ENCODE results near the gene NWD2. TPM values are rescaled to one million over a fixed set of nuclear protein-coding genes. Genes with fewer than 3 reads are reported as not detected.

NWD2 gene
- total RNA-seq, 2 donors from 2014 or later = 0.23 TPM; not detected in 1

DNA sequence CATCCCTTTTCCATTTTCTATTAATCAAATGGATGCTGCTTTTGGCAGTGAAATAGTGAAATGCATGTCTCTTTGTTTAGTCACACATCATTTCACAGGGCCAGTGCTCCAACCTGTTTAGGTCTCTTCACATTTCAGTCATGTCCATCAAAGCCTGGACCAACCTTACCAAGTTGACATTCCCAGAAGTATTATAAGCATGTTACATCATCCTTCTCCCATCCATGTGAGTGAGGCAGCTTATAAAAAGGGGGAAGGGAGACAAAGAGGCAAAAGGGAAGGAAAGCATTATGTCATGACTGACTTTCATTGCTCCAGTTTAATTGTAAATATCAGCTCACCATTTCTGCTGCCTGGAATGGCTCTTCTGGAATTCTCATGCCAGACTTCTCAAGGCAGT is 94.4 kb downstream of the NWD2 start:
- no peaks in the 10 kb centered on the region for H3K9me3 ChIP-seq
- H3K36me3 ChIP-seq = no peaks in the 10 kb centered on the region
- intact Hi-C loops (cut with DNase I) = no loop called here

GRCh38 chr4:37358748-37359147 is 114.2 kb downstream of the NWD2 start:
- no peak overlapping the region for H3K4me3 ChIP-seq
- TF ChIP-seq POLR2A (IDR thresholded peaks at IDR 0.05) (no peak), POLR2AphosphoS5 (IDR thresholded peaks at IDR 0.05) (no peak)
- no peaks in the 10 kb centered on the region for H3K9me3 ChIP-seq
- H3K36me3 ChIP-seq = no peaks in the 10 kb centered on the region
- no peaks in the 10 kb centered on the region for H3K27me3 ChIP-seq (replicated peaks; ENCODE audit: insufficient read depth)
- no peaks in the 10 kb centered on the region for H3K4me1 ChIP-seq (replicated peaks)
- no peak for DNase-seq (ENCODE audit: low spot score)
- intact Hi-C loops (cut with DNase I) = no loop called here
- no peak overlapping the region for H3K27ac ChIP-seq
- WGBS = 54% methylated on average over 2 of the region's 2 CpGs

More for the DNA sequence above, 94.4 kb downstream of the NWD2 start:
- H3K27me3 ChIP-seq (replicated peaks; ENCODE audit: insufficient read depth) = no peaks in the 10 kb centered on the region
- no peak overlapping the region for H3K27ac ChIP-seq
- DNase-seq (ENCODE audit: low spot score) = no peak
- TF ChIP-seq, protein P1, sequence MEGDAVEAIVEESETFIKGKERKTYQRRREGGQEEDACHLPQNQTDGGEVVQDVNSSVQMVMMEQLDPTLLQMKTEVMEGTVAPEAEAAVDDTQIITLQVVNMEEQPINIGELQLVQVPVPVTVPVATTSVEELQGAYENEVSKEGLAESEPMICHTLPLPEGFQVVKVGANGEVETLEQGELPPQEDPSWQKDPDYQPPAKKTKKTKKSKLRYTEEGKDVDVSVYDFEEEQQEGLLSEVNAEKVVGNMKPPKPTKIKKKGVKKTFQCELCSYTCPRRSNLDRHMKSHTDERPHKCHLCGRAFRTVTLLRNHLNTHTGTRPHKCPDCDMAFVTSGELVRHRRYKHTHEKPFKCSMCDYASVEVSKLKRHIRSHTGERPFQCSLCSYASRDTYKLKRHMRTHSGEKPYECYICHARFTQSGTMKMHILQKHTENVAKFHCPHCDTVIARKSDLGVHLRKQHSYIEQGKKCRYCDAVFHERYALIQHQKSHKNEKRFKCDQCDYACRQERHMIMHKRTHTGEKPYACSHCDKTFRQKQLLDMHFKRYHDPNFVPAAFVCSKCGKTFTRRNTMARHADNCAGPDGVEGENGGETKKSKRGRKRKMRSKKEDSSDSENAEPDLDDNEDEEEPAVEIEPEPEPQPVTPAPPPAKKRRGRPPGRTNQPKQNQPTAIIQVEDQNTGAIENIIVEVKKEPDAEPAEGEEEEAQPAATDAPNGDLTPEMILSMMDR (IDR thresholded peaks at IDR 0.05) = no peak
- TF ChIP-seq POLR2AphosphoS5 (IDR thresholded peaks at IDR 0.05) (no peak), POLR2A (IDR thresholded peaks at IDR 0.05) (no peak)
- no peaks in the 10 kb centered on the region for H3K4me1 ChIP-seq (replicated peaks)
- no peak overlapping the region for H3K4me3 ChIP-seq

- no peak overlapping the region for H3K27ac ChIP-seq
- intact Hi-C loops (cut with DNase I) = no loop called here
- H3K36me3 ChIP-seq = no peaks in the 10 kb centered on the region
- H3K9me3 ChIP-seq = no peaks in the 10 kb centered on the region
- 37% methylated on average over 4 of the region's 4 CpGs for WGBS
- no peaks in the 10 kb centered on the region for H3K4me1 ChIP-seq (replicated peaks)
- no peak for TF ChIP-seq POLR2A (IDR thresholded peaks at IDR 0.05)
- TF ChIP-seq, protein P1 (IDR thresholded peaks at IDR 0.05) = no peak
- TF ChIP-seq POLR2AphosphoS5 (IDR thresholded peaks at IDR 0.05) = no peak
- H3K4me3 ChIP-seq = no peak overlapping the region
- H3K27me3 ChIP-seq (replicated peaks; ENCODE audit: insufficient read depth) = no peaks in the 10 kb centered on the region
- DNase-seq (ENCODE audit: low spot score) = no peak
Observed at GRCh38 chr4:37359261-37359660, 114.7 kb downstream of the NWD2 start.

- TF ChIP-seq POLR2AphosphoS5 (IDR thresholded peaks at IDR 0.05) = no peak
- H3K36me3 ChIP-seq = no peaks in the 10 kb centered on the region
- no peak for DNase-seq (ENCODE audit: low spot score)
Observed at GRCh38 chr4:37365888-37366287, 121.3 kb downstream of the NWD2 start.

GRCh38 chr4:37367901-37368300 is 123.4 kb downstream of the NWD2 start:
- Histone ChIP-seq H3K36me3 (no peaks in the 10 kb centered on the region), H3K27me3 (replicated peaks; ENCODE audit: insufficient read depth) (no peaks in the 10 kb centered on the region), H3K9me3 (no peaks in the 10 kb centered on the region), H3K4me1 (replicated peaks) (no peaks in the 10 kb centered on the region), H3K27ac (no peak overlapping the region), H3K4me3 (no peak overlapping the region)
- DNase-seq (ENCODE audit: low spot score) = no peak
- TF ChIP-seq, protein P1 (IDR thresholded peaks at IDR 0.05) = no peak
- TF ChIP-seq POLR2A (IDR thresholded peaks at IDR 0.05) = no peak
- TF ChIP-seq POLR2AphosphoS5 (IDR thresholded peaks at IDR 0.05) = no peak
- intact Hi-C loops (cut with DNase I) = no loop called here
- 89% methylated on average over 3 of the region's 3 CpGs for WGBS

More at GRCh38 chr4:37365888-37366287, 121.3 kb downstream of the NWD2 start:
- H3K4me3 ChIP-seq = no peak overlapping the region
- H3K4me1 ChIP-seq (replicated peaks) = no peaks in the 10 kb centered on the region
- no peaks in the 10 kb centered on the region for H3K9me3 ChIP-seq
- no peak overlapping the region for H3K27ac ChIP-seq
- H3K27me3 ChIP-seq (replicated peaks; ENCODE audit: insufficient read depth) = no peaks in the 10 kb centered on the region
- intact Hi-C loops (cut with DNase I) = no loop called here

- Histone ChIP-seq H3K36me3 (no peaks in the 10 kb centered on the region), H3K4me1 (replicated peaks) (no peaks in the 10 kb centered on the region), H3K27me3 (replicated peaks; ENCODE audit: insufficient read depth) (no peaks in the 10 kb centered on the region), H3K27ac (no peak overlapping the region), H3K9me3 (no peaks in the 10 kb centered on the region), H3K4me3 (no peak overlapping the region)
- TF ChIP-seq, protein P1 (IDR thresholded peaks at IDR 0.05) = no peak
- TF ChIP-seq POLR2AphosphoS5 (IDR thresholded peaks at IDR 0.05) = no peak
- no peak for TF ChIP-seq POLR2A (IDR thresholded peaks at IDR 0.05)
- intact Hi-C loops (cut with DNase I) = no loop called here
- 95% methylated on average over 2 of the region's 2 CpGs for WGBS
- DNase-seq (ENCODE audit: low spot score) = no peak
Observed at GRCh38 chr4:37370052-37370451, 125.5 kb downstream of the NWD2 start.

Measured in prostate gland (tissue), 2 donors.